NK-92 (cell line): Measurements from ENCODE around the gene AQP5.

Source experiments
- DNase-seq: peaks from one replicate; lab custom pipeline; 2025; ENCODE audit not compliant: unreplicated experiment; lab: John Stamatoyannopoulos, UW

The AQP5 gene

GRCh38 chr12:49932023-49932422 lies 29.6 kb upstream of the AQP5 start:
- DNase-seq, result no peak

- DNase-seq, result no peak
Observed at GRCh38 chr12:49932533-49933130, 29.0 kb upstream of the AQP5 start.

GRCh38 chr12:49933796-49934195 lies 27.9 kb upstream of the AQP5 start:
- no peak for DNase-seq

GRCh38 chr12:49934505-49934904 lies 27.2 kb upstream of the AQP5 start:
- no peak for DNase-seq

GRCh38 chr12:49936925-49937324 lies 24.7 kb upstream of the AQP5 start:
- no peak for DNase-seq

GRCh38 chr12:49937639-49938300 lies 23.9 kb upstream of the AQP5 start:
- no peak for DNase-seq

GRCh38 chr12:49939307-49939706 lies 22.4 kb upstream of the AQP5 start:
- DNase-seq, result no peak

GRCh38 chr12:49939707-49940106 lies 22.0 kb upstream of the AQP5 start:
- no peak for DNase-seq

- no peak for DNase-seq
Observed at GRCh38 chr12:49941556-49942511, 19.8 kb upstream of the AQP5 start.

- no peak for DNase-seq
Observed at GRCh38 chr12:49942512-49942893, 19.2 kb upstream of the AQP5 start.

- DNase-seq, result no peak
Observed at GRCh38 chr12:49942921-49943624, 18.6 kb upstream of the AQP5 start.

GRCh38 chr12:49943625-49943960 lies 18.1 kb upstream of the AQP5 start:
- no peak for DNase-seq

GRCh38 chr12:49944046-49944445 lies 17.6 kb upstream of the AQP5 start:
- DNase-seq, result no peak

GRCh38 chr12:49944718-49945117 lies 17.0 kb upstream of the AQP5 start:
- DNase-seq, result no peak

- DNase-seq, result no peak
Observed at GRCh38 chr12:49945394-49946080, 16.1 kb upstream of the AQP5 start.

- DNase-seq, result no peak
Observed at GRCh38 chr12:49946086-49946485, 15.6 kb upstream of the AQP5 start.

GRCh38 chr12:49946497-49946896 lies 15.2 kb upstream of the AQP5 start:
- no peak for DNase-seq

- no peak for DNase-seq
Observed at GRCh38 chr12:49947593-49948226, 14.0 kb upstream of the AQP5 start.

- DNase-seq, result no peak
Observed at GRCh38 chr12:49948866-49949845, 12.5 kb upstream of the AQP5 start.
